Hepatocyte (in vitro differentiated cells): Measurements from ENCODE around the gene ZNF638.

ENCODE experiments used
- CTCF ChIP-seq: fragments of 200-600 bp; sonication (generic); IDR thresholded peaks from 2 replicates; pipeline ENCODE4 v1.5.1; 2016; ENCODE audit warnings: antibody characterized with exemption, mild to moderate bottlenecking; ENCODE audit not compliant: poor library complexity
- EZH2 ChIP-seq: fragments of 200-600 bp; sonication (generic); IDR thresholded peaks from 2 replicates; pipeline ENCODE4 v1.6.1; 2016; ENCODE audit warnings: antibody characterized with exemption, mild to moderate bottlenecking, borderline replicate concordance
- EZH2phosphoT487 ChIP-seq: fragments of 200-600 bp; sonication (generic); IDR thresholded peaks from one replicate; pipeline ENCODE4 v1.6.1; 2018; ENCODE audit warnings: antibody characterized with exemption, mild to moderate bottlenecking, low read depth, moderate library complexity; ENCODE audit not compliant: unreplicated experiment, severe bottlenecking

- TF ChIP-seq EZH2 (no peak), CTCF (no peak), EZH2phosphoT487 (no peak)
These were observed 30.9 kb downstream of the ZNF638 start for GRCh38 chr2:71362447-71362846.
